HuH-7.5 (cell line): ENCODE measurements around the gene PANX1.

ENCODE experiments used
- DNase-seq: peaks from one replicate; pipeline ENCODE4 v3.0.0; 2011; ENCODE audit warnings: low spot score

PANX1 gene

DNA sequence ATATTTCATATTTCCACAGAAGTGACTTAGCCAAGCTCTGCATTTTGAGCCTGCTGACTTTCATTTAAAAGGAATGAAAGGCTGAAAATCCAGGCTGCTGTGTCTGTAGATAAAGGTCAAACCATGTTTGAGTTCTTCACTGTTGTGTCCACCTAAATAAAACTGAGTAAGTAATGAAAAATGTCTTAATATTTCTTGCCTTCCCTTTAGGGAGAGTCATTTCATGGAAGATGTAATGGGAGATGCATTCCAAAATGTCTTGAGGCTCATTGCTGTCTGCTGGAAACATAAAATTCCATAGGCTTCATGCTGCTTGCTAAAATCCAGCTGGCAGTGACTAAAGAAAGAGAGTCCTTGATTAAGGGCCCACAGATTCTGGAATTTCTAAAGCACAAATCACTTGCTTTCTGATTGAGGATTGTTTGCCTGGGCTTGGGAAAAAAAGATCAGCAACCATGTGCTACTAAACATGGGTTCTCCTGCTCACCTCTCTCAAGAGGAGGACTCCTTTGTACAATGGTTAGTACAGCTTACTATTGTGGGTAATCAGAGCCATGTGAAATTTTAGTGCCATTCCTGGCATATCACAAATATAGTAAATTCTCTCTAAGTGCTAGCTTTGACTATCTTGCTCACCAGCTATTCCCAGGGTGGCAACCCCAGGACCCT lies 56.9 kb downstream of the PANX1 start:
- DNase-seq: no peak

- no peak for DNase-seq
Measured at GRCh38 chr11:94186342-94187203, 57.9 kb downstream of the PANX1 start.

DNA sequence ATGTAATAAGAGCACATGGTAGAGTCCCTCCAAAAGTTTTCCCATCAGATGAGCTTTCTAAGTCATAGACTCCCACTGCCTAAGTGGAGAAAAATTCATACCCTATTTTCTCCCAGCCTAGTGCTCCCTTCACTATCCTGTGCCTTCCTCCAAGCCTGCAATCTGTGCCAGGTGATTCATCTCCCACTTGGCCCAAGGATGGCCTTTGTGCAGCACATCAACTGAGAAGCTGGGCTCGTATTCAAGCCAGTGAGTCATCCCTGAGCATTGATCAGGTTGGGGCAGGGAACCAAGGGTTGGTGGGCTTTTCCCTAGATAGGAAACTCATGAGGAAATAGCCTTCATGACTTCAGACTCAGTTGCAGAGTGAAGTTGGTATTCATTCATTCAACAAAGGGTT lies 64.6 kb downstream of the PANX1 start:
- DNase-seq: no peak

GRCh38 chr11:94194712-94195111 lies 66.1 kb downstream of the PANX1 start:
- no peak for DNase-seq

DNA sequence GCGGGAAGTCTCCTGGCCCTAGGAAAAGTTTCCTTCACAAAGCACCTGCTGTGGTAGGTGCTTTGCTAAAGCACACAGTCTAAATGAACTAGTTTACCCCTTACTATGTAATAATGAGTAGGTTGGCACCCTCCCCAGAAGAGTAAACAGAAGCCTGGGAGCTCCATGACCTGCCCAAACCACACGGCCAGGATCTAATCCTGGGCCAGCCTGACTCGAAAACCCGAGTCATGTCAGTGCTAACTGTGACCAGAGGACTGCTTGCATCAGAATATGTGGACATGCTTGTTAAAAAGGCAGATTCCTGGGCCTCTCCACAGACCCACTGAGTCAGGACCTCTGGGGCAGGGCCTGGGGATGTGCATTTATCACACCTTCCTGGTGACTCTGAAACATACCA lies 67.7 kb downstream of the PANX1 start:
- DNase-seq: no peak

GRCh38 chr11:94198718-94199117 lies 70.1 kb downstream of the PANX1 start:
- DNase-seq: no peak

- DNase-seq: no peak
Measured at GRCh38 chr11:94199136-94200130, 70.8 kb downstream of the PANX1 start.

DNA sequence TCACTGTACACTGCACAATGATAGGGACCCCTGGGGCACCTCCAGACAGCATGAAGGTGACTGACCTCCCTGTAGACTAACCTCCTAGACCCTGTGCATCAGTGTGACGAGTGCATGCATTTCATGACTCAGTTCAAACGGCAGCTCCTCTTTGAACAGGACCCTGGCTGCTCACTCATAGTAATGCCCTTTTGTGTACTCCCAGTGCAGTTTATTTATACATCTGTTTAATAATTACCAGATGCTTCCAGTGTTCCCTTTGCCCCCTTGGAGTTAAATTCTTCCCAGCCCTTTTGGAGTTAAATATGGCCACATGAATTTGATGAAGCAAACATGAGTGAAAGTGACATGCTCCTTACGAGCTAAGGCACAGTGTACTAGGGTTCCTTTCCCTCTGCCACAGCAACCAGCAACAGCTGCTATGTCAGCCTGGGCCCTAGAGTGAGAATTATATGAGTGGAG lies 72.4 kb downstream of the PANX1 start:
- peak; percentile 8 for DNase-seq

- DNase-seq: no peak
Measured at GRCh38 chr11:94203070-94203469, 74.4 kb downstream of the PANX1 start.

GRCh38 chr11:94211261-94211830 lies 82.7 kb downstream of the PANX1 start:
- no peak for DNase-seq

DNA sequence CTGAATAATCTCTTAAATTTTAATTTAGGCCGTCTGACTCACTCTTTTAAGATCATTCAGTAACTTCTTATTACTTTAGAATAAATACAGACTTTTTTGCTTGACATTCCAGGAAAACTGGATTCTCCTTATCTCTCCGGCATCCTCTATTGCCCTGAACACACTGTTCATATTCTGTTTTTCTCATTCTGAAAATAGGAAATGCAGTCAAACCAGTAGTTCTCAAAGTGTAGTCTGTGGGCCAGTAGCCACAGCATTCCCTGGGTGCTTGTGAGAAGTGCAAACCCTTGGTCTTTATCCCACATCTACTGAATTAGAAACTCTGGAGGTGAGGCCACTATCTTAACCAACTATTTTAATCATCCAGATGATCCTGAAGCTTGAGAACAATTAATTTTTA lies 84.3 kb downstream of the PANX1 start:
- no peak for DNase-seq

DNA sequence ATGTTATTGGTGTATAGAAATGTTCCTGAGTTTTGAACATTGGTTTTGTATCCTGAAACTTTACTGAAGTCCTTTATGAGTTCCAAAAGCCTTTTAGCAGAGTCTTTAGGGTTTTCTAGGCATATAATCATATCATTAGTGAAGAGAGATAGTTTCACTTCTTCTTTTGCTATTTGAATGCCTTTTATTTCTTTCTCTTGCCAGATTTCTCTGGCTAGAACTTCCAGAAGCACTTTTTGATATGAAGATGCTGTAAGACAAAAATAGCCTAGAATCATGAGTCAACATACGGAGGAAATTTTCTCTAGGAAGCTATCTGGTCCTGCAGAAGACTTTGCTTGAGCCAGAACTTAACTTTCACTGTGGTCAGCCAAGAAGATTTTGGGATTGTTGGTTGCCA lies 89.1 kb downstream of the PANX1 start:
- no peak for DNase-seq

DNA sequence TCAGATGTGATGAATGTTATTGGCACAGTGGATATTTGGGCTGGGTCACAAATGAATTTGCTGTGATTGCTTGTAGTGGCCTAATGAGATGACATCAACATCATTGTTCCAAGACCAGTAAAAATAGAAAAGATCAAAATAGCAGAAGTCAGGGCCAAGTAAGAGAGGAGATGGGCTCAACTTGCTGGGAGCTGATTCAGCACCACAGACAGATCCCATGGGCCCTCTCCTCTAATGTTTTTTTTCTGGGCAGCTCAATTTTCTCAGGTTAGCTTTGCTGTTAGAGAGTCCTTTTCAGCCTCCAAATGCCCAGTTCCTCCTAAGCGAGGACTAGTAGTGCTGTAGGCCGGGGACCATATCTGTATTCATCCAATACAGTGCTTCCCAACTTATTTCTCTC lies 89.7 kb downstream of the PANX1 start:
- DNase-seq: no peak

DNA sequence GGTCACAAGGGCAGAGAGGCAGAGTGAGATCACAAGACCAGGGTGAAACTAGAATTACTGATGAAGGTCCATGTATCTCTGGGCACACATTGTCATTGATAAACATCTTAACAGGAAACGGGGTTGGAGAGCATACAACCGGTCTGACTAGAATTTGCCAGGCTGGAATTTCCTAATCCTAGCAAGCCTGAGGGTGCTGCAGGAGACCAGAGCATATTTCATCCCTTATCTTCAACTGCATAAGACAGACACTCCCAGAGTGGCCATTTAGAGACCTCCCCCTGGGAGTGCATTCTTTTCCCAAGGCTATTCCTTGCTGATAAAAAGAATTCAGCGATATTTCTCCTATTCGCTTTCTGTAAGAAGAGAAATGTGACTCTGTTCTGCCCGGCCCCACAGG lies 91.1 kb downstream of the PANX1 start:
- no peak for DNase-seq

DNA sequence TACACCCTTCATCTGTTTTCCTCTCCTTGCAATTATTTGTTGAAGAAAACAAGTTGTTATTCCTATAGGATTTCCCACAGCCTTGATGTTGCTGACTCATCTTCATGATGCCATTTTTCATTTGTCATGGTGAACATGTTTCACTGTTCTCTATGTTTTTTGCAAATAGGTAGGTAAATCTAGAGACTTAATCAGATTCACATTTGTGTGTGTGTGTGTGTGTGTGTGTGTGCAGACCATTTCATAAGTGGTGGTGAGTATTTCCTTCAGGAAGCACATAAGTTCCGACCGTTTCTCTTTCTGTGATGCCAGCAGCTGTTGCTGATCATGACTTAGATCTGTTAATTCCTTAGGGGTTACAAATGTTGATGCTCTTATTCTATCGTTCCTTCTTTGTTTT lies 95.4 kb downstream of the PANX1 start:
- DNase-seq: no peak
